ENCODE data around the gene PRR7. TPM values are rescaled to one million over a fixed set of nuclear protein-coding genes. Genes with fewer than 3 reads are reported as not detected.

PRR7 gene
- total and polyA plus RNA-seq, 2 of the 4 experiments (the other 2 are of a cell fraction): 1.1 to 10.1 TPM

DNA sequence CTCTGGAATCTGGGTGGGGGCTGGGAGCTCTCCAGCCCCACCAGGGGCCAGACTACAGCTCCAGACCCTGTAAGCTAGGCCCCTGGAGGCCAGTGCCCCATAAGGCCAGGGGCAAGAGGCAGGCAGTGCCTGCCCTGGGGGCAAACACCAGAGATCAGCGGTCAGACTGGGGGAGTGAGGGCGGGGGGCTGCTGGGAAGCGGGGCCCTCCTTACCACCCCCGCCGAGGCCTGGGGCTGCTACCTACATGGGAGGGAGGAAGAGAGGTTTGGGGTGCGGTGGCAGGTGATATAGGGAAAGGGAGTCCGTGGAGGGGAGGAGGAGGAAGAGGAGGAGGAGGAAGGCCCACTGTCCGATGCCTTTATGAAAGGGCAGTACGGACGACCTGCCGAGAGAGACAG is 12.7 kb downstream of the PRR7 start:
- peaks cover 6% of the 10 kb centered on the region for H3K4me1 ChIP-seq (ENCODE audit: control insufficient read depth, insufficient read depth, low read length)
- POLR2A ChIA-PET (ENCODE audit: unreplicated experiment): no interaction called here

More for the DNA sequence above, 12.7 kb downstream of the PRR7 start:
- no TSS peak for BruUV-seq (replicated peaks)
- Histone ChIP-seq H3K36me3 (ENCODE audit: control insufficient read depth, insufficient read depth, low read length) (peaks cover 59% of the 10 kb centered on the region), H4K20me1 (ENCODE audit: insufficient read depth, low read length) (peaks cover 78% of the 10 kb centered on the region), H3K9me3 (ENCODE audit: control insufficient read depth, insufficient read depth, low read length) (no peaks in the 10 kb centered on the region), H2AK5ac (ENCODE audit: low read depth, low read length) (no peak overlapping the region), H4K8ac (ENCODE audit: low read depth in 2 of 2, low read length in 2 of 2) (no peak overlapping the region), H3K79me1 (ENCODE audit: low read depth in 1 of 2, low read length in 2 of 2) (peaks cover 11 to 31% of the 10 kb centered on the region in 2 experiments), H2AFZ (replicated peaks; ENCODE audit: low read length, poor library complexity) (no peak overlapping the region), H4K91ac (ENCODE audit: insufficient read depth, low read depth, low read length) (no peak overlapping the region), H3K9ac (ENCODE audit: low read depth, low read length) (no peak overlapping the region), H2AK9ac (replicated peaks; ENCODE audit: low read depth, low read length, poor library complexity) (no peak overlapping the region), H3K9me1 (ENCODE audit: insufficient read depth, low read length) (no peaks in the 10 kb centered on the region), H2BK120ac (ENCODE audit: low read depth, low read length) (no peak overlapping the region), H3K4me2 (ENCODE audit: low read depth, low read length) (no peak overlapping the region), H3K56ac (ENCODE audit: extremely low read depth, insufficient read depth, low read length) (no peak overlapping the region), H3K27me3 (ENCODE audit: control insufficient read depth, insufficient read depth, low read length) (no peaks in the 10 kb centered on the region), H2BK20ac (ENCODE audit: low read depth, low read length) (no peak overlapping the region), H3K18ac (ENCODE audit: low read depth, low read length) (no peak overlapping the region), H3K4me3 (ENCODE audit: insufficient read depth, low read depth, low read length) (no peak overlapping the region), H4K5ac (ENCODE audit: low read depth, low read length) (no peak overlapping the region), H2BK15ac (ENCODE audit: low read depth, low read length) (no peak overlapping the region), H3K23ac (ENCODE audit: low read depth, low read length) (no peak overlapping the region), H3K4ac (ENCODE audit: low read depth, low read length) (no peak overlapping the region), H3K27ac (ENCODE audit: insufficient read depth, low read length) (no peak overlapping the region), H2BK5ac (ENCODE audit: low read depth, low read length, poor library complexity, severe bottlenecking) (no peak overlapping the region), H3K14ac (replicated peaks; ENCODE audit: low read depth, low read length) (no peak overlapping the region)
- CTCF ChIA-PET: no interaction called here
- dilution Hi-C loops (cut with HindIII; ENCODE audit: low sequenced_read_pairs, unreplicated experiment): no loop called here
- WGBS, 2 experiments (ENCODE audit: extremely low coverage in 2 of 2, insufficient read length in 1 of 2): 87% methylated on average over 7 of the region's 11 CpGs; no CpG with 5 or more reads in 1 of the 2 experiments
- intact Hi-C loops (cut with micrococcal nuclease): no loop called here
- in situ Hi-C loops (cut with MboI; ENCODE audit: low sequenced_read_pairs): no loop called here
- TF ChIP-seq MAFK (IDR thresholded peaks at IDR 0.05; ENCODE audit: low read depth, low read length) (no peak), CTCF (conservative IDR thresholded peaks at IDR 0.05; ENCODE audit: low read depth, low read length) (no peak), MXI1 (IDR thresholded peaks at IDR 0.05; ENCODE audit: borderline replicate concordance, low read depth, low read length) (no peak), RAD21 (IDR thresholded peaks at IDR 0.05; ENCODE audit: low read length) (no peak), FOS (IDR thresholded peaks at IDR 0.05; ENCODE audit: low read depth, low read length) (no peak), BHLHE40 (IDR thresholded peaks at IDR 0.05; ENCODE audit: low read depth, low read length) (no peak), NFE2L2 (IDR thresholded peaks at IDR 0.05; ENCODE audit: low read depth, low read length) (no peak), CEBPB (IDR thresholded peaks at IDR 0.05; ENCODE audit: low read depth, low read length) (no peak), RCOR1 (IDR thresholded peaks at IDR 0.05; ENCODE audit: insufficient replicate concordance, low read length) (no peak), SMC3 (IDR thresholded peaks at IDR 0.05; ENCODE audit: low read depth, low read length) (no peak), POLR2A (IDR thresholded peaks at IDR 0.05; ENCODE audit: low read depth, low read length) (no peak), RFX5 (IDR thresholded peaks at IDR 0.05; ENCODE audit: low read depth, low read length) (no peak), MAZ (IDR thresholded peaks at IDR 0.05; ENCODE audit: borderline replicate concordance, low read depth, low read length) (no peak), CHD1 (IDR thresholded peaks at IDR 0.05; ENCODE audit: low read depth, low read length) (no peak)
- TF ChIP-seq, protein P1, sequence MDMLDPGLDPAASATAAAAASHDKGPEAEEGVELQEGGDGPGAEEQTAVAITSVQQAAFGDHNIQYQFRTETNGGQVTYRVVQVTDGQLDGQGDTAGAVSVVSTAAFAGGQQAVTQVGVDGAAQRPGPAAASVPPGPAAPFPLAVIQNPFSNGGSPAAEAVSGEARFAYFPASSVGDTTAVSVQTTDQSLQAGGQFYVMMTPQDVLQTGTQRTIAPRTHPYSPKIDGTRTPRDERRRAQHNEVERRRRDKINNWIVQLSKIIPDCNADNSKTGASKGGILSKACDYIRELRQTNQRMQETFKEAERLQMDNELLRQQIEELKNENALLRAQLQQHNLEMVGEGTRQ (IDR thresholded peaks at IDR 0.05; ENCODE audit: low read depth, low read length): no peak
- TF ChIP-seq, protein P2, sequence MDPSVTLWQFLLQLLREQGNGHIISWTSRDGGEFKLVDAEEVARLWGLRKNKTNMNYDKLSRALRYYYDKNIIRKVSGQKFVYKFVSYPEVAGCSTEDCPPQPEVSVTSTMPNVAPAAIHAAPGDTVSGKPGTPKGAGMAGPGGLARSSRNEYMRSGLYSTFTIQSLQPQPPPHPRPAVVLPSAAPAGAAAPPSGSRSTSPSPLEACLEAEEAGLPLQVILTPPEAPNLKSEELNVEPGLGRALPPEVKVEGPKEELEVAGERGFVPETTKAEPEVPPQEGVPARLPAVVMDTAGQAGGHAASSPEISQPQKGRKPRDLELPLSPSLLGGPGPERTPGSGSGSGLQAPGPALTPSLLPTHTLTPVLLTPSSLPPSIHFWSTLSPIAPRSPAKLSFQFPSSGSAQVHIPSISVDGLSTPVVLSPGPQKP (IDR thresholded peaks at IDR 0.05; ENCODE audit: borderline replicate concordance, low read depth, low read length): no peak
- ATAC-seq (ENCODE audit: low read depth) (no peak), DNase-seq (no peak)

All from IMR-90 (cell line).